ENCODE data around the gene GTPBP4. TPM values are rescaled to one million over a fixed set of nuclear protein-coding genes. Genes with fewer than 3 reads are reported as not detected.
"Not testable (repeated sequence)": the region's sequence is repeated elsewhere in the genome, so short reads cannot be mapped to it uniquely, and the experiment has no call there.

GTPBP4 gene
- polyA plus RNA-seq, 1 donor = 41.4 TPM

DNA sequence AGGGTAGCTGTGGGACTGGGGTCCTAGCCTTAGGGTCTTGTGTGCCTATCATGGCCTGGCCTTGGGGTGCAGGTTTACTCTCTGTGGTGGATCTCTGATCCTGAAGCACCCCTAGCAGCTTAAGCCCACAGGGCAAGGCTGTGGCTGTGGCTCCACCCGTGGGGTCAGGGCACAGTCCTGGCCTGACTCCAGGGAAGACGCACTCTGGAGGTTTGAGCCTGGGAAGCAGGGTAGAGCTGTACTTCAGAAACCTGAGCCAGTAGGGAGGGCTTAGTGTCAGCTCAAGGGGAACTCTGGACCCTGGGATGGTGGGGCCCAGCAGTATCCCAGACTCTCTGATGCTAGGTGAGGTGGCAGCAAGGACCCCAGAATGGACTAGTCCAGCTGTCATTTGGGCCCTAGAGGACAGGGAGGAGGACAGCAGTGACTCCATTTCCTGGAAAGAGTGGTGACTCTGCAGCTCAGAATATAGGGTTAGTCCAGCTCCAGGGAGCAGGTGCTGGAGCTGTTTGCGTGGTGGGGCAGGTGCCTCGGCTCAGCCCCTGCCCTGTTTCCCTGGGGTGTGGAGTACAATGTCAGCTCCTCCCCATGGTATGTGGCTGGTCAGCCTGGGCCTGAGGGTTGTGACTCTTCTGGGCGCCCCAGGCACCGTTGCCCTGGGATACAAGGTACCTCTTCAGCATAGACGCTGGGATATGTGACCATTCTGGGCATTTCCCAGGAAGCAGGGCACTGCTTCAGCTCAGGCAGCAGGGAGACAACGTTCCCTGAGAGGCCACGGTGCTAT, 15.8 kb downstream of the GTPBP4 start:
- H3K4me1 ChIP-seq (ENCODE audit: control insufficient read depth, insufficient read depth, low read length) = no peaks in the 10 kb centered on the region
- no peak overlapping the region for H3K27ac ChIP-seq (ENCODE audit: low read length)
- H3K4me3 ChIP-seq (ENCODE audit: low read length) = no peak overlapping the region
- no peaks in the 10 kb centered on the region for H3K27me3 ChIP-seq (ENCODE audit: control insufficient read depth, insufficient read depth, low read length)
- no peak for DNase-seq
- WGBS (ENCODE audit: insufficient coverage, low lambda C conversion rate) = no CpG with 5 or more reads among the region's 9 CpGs
- H3K9me3 ChIP-seq (ENCODE audit: control insufficient read depth, low read depth, low read length) = peaks cover 18% of the 10 kb centered on the region
- H3K36me3 ChIP-seq (ENCODE audit: control insufficient read depth, insufficient read depth, low read length) = peaks cover 91% of the 10 kb centered on the region

DNA sequence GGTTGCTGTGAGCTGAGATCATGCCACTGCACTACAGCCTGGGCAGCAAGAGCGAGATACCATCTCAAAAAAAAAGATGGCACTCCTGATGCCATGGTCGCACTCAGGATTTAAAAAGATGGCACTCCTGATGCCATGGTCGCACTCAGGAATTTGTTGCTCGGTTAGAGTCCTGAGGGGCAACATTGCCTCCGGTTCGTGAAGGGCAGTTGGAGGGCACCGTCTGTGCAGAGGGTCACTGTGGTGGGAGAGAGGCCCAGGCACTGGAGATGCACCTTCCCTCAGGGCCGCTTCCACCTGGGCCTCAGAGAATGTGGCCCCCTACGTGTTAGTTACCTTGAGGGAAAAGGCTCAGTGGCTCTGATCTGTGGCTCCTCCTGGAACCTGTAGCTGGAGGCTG, 18.3 kb downstream of the GTPBP4 start:
- no CpG with 5 or more reads among the region's 9 CpGs for WGBS (ENCODE audit: insufficient coverage, low lambda C conversion rate)

DNA sequence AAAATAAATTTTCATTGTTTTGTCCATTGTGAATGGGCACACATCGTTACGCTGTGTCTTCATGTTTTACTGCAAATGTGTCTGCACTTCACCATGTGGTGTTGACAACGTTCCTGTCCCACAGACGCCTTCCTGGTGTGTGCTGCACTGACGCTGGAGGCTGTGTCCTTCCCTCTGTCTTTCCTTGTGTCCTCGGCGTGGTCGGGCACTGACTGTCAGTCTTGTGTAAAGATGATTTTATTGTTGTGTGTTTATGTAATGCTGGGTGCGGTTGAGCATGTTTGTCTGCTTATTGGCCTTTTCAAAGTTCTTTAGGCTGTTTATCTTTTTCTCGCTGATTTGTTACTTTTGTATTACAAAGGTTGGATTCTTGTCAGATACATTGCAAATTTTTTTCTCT, 19.3 kb downstream of the GTPBP4 start:
- DNase-seq = no peak
- H3K27me3 ChIP-seq (ENCODE audit: control insufficient read depth, insufficient read depth, low read length) = no peaks in the 10 kb centered on the region
- 100% methylated on average over 1 of the region's 10 CpGs for WGBS (ENCODE audit: insufficient coverage, low lambda C conversion rate)
- H3K9me3 ChIP-seq (ENCODE audit: control insufficient read depth, low read depth, low read length) = peaks cover 4% of the 10 kb centered on the region
- H3K36me3 ChIP-seq (ENCODE audit: control insufficient read depth, insufficient read depth, low read length) = peaks cover 92% of the 10 kb centered on the region
- H3K4me3 ChIP-seq (ENCODE audit: low read length) = no peak overlapping the region
- no peaks in the 10 kb centered on the region for H3K4me1 ChIP-seq (ENCODE audit: control insufficient read depth, insufficient read depth, low read length)
- H3K27ac ChIP-seq (ENCODE audit: low read length) = no peak overlapping the region

More for the DNA sequence above, 18.3 kb downstream of the GTPBP4 start:
- peaks cover 92% of the 10 kb centered on the region for H3K36me3 ChIP-seq (ENCODE audit: control insufficient read depth, insufficient read depth, low read length)
- H3K9me3 ChIP-seq (ENCODE audit: control insufficient read depth, low read depth, low read length) = peaks cover 14% of the 10 kb centered on the region
- no peak overlapping the region for H3K4me3 ChIP-seq (ENCODE audit: low read length)
- H3K27me3 ChIP-seq (ENCODE audit: control insufficient read depth, insufficient read depth, low read length) = no peaks in the 10 kb centered on the region
- DNase-seq = no peak
- no peak overlapping the region for H3K27ac ChIP-seq (ENCODE audit: low read length)
- H3K4me1 ChIP-seq (ENCODE audit: control insufficient read depth, insufficient read depth, low read length) = no peaks in the 10 kb centered on the region

DNA sequence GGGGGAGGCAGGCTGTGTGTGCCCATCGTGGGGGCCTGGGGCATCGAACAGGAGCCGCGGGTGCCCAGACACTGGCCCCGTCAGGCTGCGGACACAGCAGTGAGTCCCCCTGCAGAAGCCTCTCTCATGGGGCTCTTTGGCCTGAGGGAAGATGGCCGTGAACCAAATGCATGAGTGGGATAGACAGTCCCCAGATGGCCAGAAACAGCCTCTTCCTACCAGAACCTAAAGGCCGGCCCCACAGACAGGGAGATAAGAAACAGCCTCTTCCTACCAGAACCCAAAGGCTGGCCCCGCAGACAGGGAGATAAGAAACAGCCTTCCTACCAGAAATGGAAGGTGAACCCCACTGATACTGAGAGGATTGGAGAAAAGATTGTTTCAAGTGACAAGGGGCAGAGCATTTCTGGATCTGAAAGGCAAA, 20.8 kb downstream of the GTPBP4 start:
- Histone ChIP-seq H3K27me3 (ENCODE audit: control insufficient read depth, insufficient read depth, low read length) (no peaks in the 10 kb centered on the region), H3K4me1 (ENCODE audit: control insufficient read depth, insufficient read depth, low read length) (no peaks in the 10 kb centered on the region), H3K27ac (ENCODE audit: low read length) (no peak overlapping the region), H3K4me3 (ENCODE audit: low read length) (no peak overlapping the region), H3K9me3 (ENCODE audit: control insufficient read depth, low read depth, low read length) (no peaks in the 10 kb centered on the region), H3K36me3 (ENCODE audit: control insufficient read depth, insufficient read depth, low read length) (peaks cover 87% of the 10 kb centered on the region)
- no CpG with 5 or more reads among the region's 9 CpGs for WGBS (ENCODE audit: insufficient coverage, low lambda C conversion rate)
- no peak for DNase-seq

DNA sequence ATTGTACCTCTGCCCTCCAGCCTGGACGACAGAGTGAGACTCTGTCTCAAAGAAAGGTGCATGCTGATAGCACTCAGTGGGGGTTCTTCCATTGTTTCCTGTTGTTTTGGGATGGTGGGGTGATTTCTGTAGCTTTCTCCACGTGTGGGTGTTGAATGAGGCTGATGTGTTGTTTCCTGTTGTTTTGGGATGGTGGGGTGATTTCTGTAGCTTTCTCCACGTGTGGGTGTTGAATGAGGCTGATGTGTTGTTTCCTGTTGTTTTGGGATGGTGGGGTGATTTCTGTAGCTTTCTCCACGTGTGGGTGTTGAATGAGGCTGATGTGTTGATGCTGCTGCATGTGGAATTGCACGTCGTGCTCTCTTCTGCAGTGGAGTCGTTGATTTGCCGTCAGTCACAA, 21.7 kb downstream of the GTPBP4 start:
- H3K4me1 ChIP-seq (ENCODE audit: control insufficient read depth, insufficient read depth, low read length); H3K4me3 ChIP-seq (ENCODE audit: low read length); H3K27me3 ChIP-seq (ENCODE audit: control insufficient read depth, insufficient read depth, low read length); DNase-seq; H3K9me3 ChIP-seq (ENCODE audit: control insufficient read depth, low read depth, low read length); H3K27ac ChIP-seq (ENCODE audit: low read length): not testable (repeated sequence)
- H3K36me3 ChIP-seq (ENCODE audit: control insufficient read depth, insufficient read depth, low read length) = peaks cover 87% of the 10 kb centered on the region
- no CpG with 5 or more reads among the region's 8 CpGs for WGBS (ENCODE audit: insufficient coverage, low lambda C conversion rate)

DNA sequence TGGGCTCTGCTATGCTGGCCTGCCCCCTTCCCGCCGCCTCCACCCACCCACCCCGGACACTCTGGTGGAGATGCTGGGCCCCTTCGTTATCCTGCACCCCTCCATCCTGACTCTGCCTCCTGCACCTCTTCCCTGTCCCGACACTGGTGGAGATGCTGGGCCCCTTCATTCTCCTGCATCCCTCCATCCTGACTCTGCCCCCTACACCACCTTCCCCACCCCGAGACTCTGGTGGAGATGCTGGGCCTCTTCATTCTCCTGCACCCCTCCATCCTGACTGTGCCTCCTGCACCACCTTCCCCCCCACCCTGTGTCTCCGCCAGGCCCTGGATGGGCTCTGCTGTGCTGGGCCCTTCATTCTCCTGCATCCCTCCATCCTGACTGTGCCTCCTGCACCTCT, 22.5 kb downstream of the GTPBP4 start:
- WGBS (ENCODE audit: insufficient coverage, low lambda C conversion rate) = no CpG with 5 or more reads among the region's 7 CpGs

DNA sequence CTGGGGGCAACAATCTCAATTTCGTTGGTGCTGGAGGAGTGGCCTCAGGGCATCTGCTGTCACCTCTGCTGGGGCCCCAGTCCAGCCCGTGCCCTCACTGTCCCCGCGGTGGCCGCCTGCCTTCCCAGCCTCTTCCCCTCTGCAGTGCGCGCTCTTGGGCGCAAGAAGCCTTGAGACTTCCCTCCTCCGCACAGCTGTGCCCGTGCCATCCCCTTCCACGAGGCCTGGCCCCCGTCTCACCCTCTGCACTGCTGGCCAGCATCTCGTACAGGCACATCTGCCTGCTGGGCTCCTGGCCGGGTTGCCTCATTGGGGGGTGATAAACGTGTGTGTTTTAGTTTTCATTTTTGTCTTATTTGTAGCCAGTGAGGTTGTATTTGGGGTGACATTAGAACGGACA, 23.5 kb downstream of the GTPBP4 start:
- peaks cover 86% of the 10 kb centered on the region for H3K36me3 ChIP-seq (ENCODE audit: control insufficient read depth, insufficient read depth, low read length)
- H3K4me1 ChIP-seq (ENCODE audit: control insufficient read depth, insufficient read depth, low read length) = no peaks in the 10 kb centered on the region
- WGBS (ENCODE audit: insufficient coverage, low lambda C conversion rate) = no CpG with 5 or more reads among the region's 16 CpGs
- H3K4me3 ChIP-seq (ENCODE audit: low read length) = no peak overlapping the region
- no peaks in the 10 kb centered on the region for H3K9me3 ChIP-seq (ENCODE audit: control insufficient read depth, low read depth, low read length)
- H3K27me3 ChIP-seq (ENCODE audit: control insufficient read depth, insufficient read depth, low read length) = no peaks in the 10 kb centered on the region
- no peak for DNase-seq
- H3K27ac ChIP-seq (ENCODE audit: low read length) = no peak overlapping the region

More for the DNA sequence above, 22.5 kb downstream of the GTPBP4 start:
- no peak for DNase-seq
- Histone ChIP-seq H3K27me3 (ENCODE audit: control insufficient read depth, insufficient read depth, low read length) (no peaks in the 10 kb centered on the region), H3K36me3 (ENCODE audit: control insufficient read depth, insufficient read depth, low read length) (peaks cover 87% of the 10 kb centered on the region), H3K4me3 (ENCODE audit: low read length) (no peak overlapping the region), H3K9me3 (ENCODE audit: control insufficient read depth, low read depth, low read length) (no peaks in the 10 kb centered on the region), H3K4me1 (ENCODE audit: control insufficient read depth, insufficient read depth, low read length) (no peaks in the 10 kb centered on the region), H3K27ac (ENCODE audit: low read length) (no peak overlapping the region)

DNA sequence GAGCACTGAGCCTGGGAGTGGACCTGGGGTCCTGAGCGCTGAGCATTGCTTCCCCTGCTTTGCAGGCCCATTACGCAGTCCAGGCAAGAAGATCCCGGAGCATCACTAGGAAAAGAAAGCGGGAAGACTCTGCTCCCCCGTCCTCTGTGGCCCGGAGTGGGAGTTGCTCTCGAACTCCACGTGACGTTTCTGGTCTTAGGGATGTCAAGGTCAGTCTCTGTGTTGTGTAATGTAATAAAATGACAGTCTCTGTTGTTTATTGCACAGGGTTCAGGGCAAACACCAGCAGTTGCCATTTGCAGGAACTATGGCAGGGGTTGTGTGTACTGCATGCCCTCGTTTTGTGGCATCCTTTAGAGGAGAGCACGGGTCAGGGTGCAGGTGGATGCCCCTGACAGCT, 27.5 kb downstream of the GTPBP4 start:
- peaks cover 74% of the 10 kb centered on the region for H3K36me3 ChIP-seq (ENCODE audit: control insufficient read depth, insufficient read depth, low read length)
- no CpG with 5 or more reads among the region's 11 CpGs for WGBS (ENCODE audit: insufficient coverage, low lambda C conversion rate)
- H3K4me1 ChIP-seq (ENCODE audit: control insufficient read depth, insufficient read depth, low read length) = no peaks in the 10 kb centered on the region
- H3K27me3 ChIP-seq (ENCODE audit: control insufficient read depth, insufficient read depth, low read length) = no peaks in the 10 kb centered on the region
- no peaks in the 10 kb centered on the region for H3K9me3 ChIP-seq (ENCODE audit: control insufficient read depth, low read depth, low read length)
- H3K27ac ChIP-seq (ENCODE audit: low read length) = no peak overlapping the region
- DNase-seq = no peak
- no peak overlapping the region for H3K4me3 ChIP-seq (ENCODE audit: low read length)

DNA sequence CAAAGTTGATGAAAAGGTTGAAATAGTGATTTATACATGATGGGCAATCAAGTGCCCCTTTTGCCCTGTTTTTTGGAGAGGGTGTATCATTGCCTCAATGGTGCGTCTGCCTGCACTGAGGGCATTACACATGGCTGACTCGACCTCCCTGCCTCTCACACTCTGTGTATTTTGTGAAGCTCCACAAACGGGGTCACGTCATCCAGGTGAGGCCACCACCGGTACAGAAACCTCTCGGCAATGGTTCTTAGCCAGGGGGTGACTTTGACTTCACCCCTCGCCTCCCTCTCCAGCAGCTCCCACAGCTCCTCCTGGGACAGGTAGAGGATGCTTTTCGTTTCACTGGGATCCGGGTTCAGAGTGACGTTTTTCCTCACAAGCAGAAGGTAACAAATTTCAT, 31.1 kb downstream of the GTPBP4 start:
- no CpG with 5 or more reads among the region's 10 CpGs for WGBS (ENCODE audit: insufficient coverage, low lambda C conversion rate)
- H3K36me3 ChIP-seq (ENCODE audit: control insufficient read depth, insufficient read depth, low read length) = peaks cover 44% of the 10 kb centered on the region
- no peaks in the 10 kb centered on the region for H3K4me1 ChIP-seq (ENCODE audit: control insufficient read depth, insufficient read depth, low read length)
- no peak for DNase-seq
- H3K4me3 ChIP-seq (ENCODE audit: low read length) = no peak overlapping the region
- H3K27me3 ChIP-seq (ENCODE audit: control insufficient read depth, insufficient read depth, low read length) = no peaks in the 10 kb centered on the region
- no peak overlapping the region for H3K27ac ChIP-seq (ENCODE audit: low read length)
- no peaks in the 10 kb centered on the region for H3K9me3 ChIP-seq (ENCODE audit: control insufficient read depth, low read depth, low read length)

DNA sequence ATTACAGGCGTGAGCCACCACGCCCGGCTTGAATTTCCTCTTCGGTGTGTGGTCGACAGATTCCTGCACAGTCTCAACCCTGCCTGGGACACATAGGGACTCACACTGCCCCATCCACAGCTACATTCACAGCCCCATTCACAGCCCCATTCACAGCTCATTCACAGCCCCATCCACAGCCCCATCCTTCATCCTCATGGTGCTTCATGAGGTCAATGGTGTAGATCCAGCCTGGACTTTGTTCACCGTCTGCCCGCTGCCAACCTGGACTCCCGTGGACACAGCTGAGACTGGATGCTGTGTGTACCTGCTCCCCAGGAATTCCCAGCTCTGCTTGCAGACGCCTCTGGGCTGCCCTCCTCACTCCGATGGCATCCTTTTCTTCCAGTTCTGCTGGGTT, 32.2 kb downstream of the GTPBP4 start:
- no peaks in the 10 kb centered on the region for H3K4me1 ChIP-seq (ENCODE audit: control insufficient read depth, insufficient read depth, low read length)
- H3K27me3 ChIP-seq (ENCODE audit: control insufficient read depth, insufficient read depth, low read length) = no peaks in the 10 kb centered on the region
- H3K36me3 ChIP-seq (ENCODE audit: control insufficient read depth, insufficient read depth, low read length) = peaks cover 35% of the 10 kb centered on the region
- H3K4me3 ChIP-seq (ENCODE audit: low read length) = no peak overlapping the region
- no peak overlapping the region for H3K27ac ChIP-seq (ENCODE audit: low read length)
- no CpG with 5 or more reads among the region's 10 CpGs for WGBS (ENCODE audit: insufficient coverage, low lambda C conversion rate)
- no peak for DNase-seq
- no peaks in the 10 kb centered on the region for H3K9me3 ChIP-seq (ENCODE audit: control insufficient read depth, low read depth, low read length)

DNA sequence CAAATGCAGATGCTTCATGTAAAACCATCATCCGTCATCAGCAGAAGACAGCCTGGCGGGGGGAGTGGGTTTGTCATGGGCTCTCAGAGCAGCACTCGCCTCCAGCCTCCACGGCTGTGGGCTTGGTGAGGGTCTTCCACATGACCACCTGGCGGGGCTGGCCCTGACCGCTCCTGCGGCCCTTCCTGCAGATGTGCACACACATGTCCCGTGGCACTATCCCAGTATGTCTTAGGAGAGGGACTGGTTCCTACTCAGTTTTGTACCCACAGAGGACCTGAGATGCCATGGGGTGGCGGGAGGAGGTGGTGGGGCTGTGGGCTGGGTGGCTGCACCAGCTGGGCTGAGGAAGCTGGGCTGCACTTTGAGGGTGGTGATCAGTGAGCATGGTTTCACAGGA, 32.7 kb downstream of the GTPBP4 start:
- H3K4me1 ChIP-seq (ENCODE audit: control insufficient read depth, insufficient read depth, low read length) = no peaks in the 10 kb centered on the region
- no peak overlapping the region for H3K27ac ChIP-seq (ENCODE audit: low read length)
- H3K9me3 ChIP-seq (ENCODE audit: control insufficient read depth, low read depth, low read length) = no peaks in the 10 kb centered on the region
- no CpG with 5 or more reads among the region's 9 CpGs for WGBS (ENCODE audit: insufficient coverage, low lambda C conversion rate)
- H3K27me3 ChIP-seq (ENCODE audit: control insufficient read depth, insufficient read depth, low read length) = no peaks in the 10 kb centered on the region
- no peak for DNase-seq
- no peak overlapping the region for H3K4me3 ChIP-seq (ENCODE audit: low read length)
- H3K36me3 ChIP-seq (ENCODE audit: control insufficient read depth, insufficient read depth, low read length) = peaks cover 30% of the 10 kb centered on the region
